A549 (cell line): Measurements from ENCODE around the gene SHC1. TPM values are rescaled to one million over a fixed set of nuclear protein-coding genes. Genes with fewer than 3 reads are reported as not detected.

Experiments used
- CBX8 ChIP-seq: fragments of 200-600 bp; sonication (generic); IDR thresholded peaks from 2 replicates; pipeline ENCODE4 v1.6.1; 2016
- CHD4 ChIP-seq: fragments of 200-600 bp; sonication (generic); IDR thresholded peaks from 2 replicates; pipeline ENCODE4 v1.6.1; 2016; ENCODE audit warnings: antibody characterized with exemption, mild to moderate bottlenecking, borderline replicate concordance
- E2F6 ChIP-seq: IDR thresholded peaks from 2 replicates; pipeline ENCODE4 v1.6.1; 2012; ENCODE audit warnings: low read depth, borderline replicate concordance
- EHMT2 ChIP-seq: fragments of 200-600 bp; sonication (generic); IDR thresholded peaks from 2 replicates; pipeline ENCODE4 v1.6.1; 2016; ENCODE audit warnings: antibody characterized with exemption, low read depth, mild to moderate bottlenecking, moderate library complexity
- EP300 ChIP-seq, 2 experiments: fragments of >200 bp; sonication (Bioruptor Twin); formaldehyde crosslinking; IDR thresholded peaks; 2 replicates in 1 of 2; 3 replicates in 1 of 2; pipeline ENCODE4 v1.6.1; 2016 to 2017
- ESRRA ChIP-seq: fragments of 150-350 bp; IDR thresholded peaks from 2 replicates; pipeline ENCODE4 v1.6.1; 2014; ENCODE audit warnings: mild to moderate bottlenecking, low read length, borderline replicate concordance
- FOSB ChIP-seq: fragments of 250-450 bp; sonication (Bioruptor Pico); IDR thresholded peaks from 2 replicates; pipeline ENCODE4 v1.5.0; 2020; ENCODE audit warnings: mild to moderate bottlenecking, moderate library complexity
- FOSL2 ChIP-seq, 2 experiments: fragments of 450-650 bp in 1 of 2; fragments of >200 bp in 1 of 2; sonication (Bioruptor Twin) in 1 of 2; formaldehyde crosslinking; IDR thresholded peaks; 2 replicates each; pipeline versions ENCODE4 v1.5.0 to v1.6.1; 2016 to 2020; ENCODE audit warnings: mild to moderate bottlenecking in 1 of 2, moderate library complexity in 1 of 2
- HEYL ChIP-seq: fragments of 250-450 bp; sonication (Bioruptor Pico); IDR thresholded peaks from 2 replicates; pipeline ENCODE4 v1.8.0; 2021; ENCODE audit warnings: mild to moderate bottlenecking, moderate library complexity
- HOXB5 ChIP-seq: fragments of 250-450 bp; sonication (Bioruptor Pico); IDR thresholded peaks from 2 replicates; pipeline ENCODE4 v1.5.0; 2020; ENCODE audit warnings: mild to moderate bottlenecking, moderate library complexity
- JUNB ChIP-seq: fragments of >200 bp; sonication (Bioruptor Twin); formaldehyde crosslinking; IDR thresholded peaks from 2 replicates; pipeline ENCODE4 v1.6.1; 2016
- MAFK ChIP-seq: fragments of 450-650 bp; IDR thresholded peaks from 2 replicates; pipeline ENCODE4 v1.6.1; 2014; ENCODE audit not compliant: partially characterized antibody
- MYC ChIP-seq: IDR thresholded peaks from 2 replicates; pipeline ENCODE4 v1.6.1; 2012; ENCODE audit warnings: mild to moderate bottlenecking, inconsistent platforms, low read length, improper control_type of control experiment, borderline replicate concordance
- PHF8 ChIP-seq: fragments of 200-600 bp; sonication (generic); IDR thresholded peaks from 2 replicates; pipeline ENCODE4 v1.6.1; 2016; ENCODE audit warnings: low read depth, mild to moderate bottlenecking, antibody characterized with exemption, moderate library complexity, borderline replicate concordance
- POLR2A ChIP-seq: IDR thresholded peaks from 2 replicates; pipeline ENCODE4 v1.6.1; 2012; ENCODE audit warnings: mild to moderate bottlenecking, low read length
- POLR2AphosphoS2 ChIP-seq: conservative IDR thresholded peaks from 2 replicates; pipeline ENCODE4 v1.6.1; 2012; ENCODE audit warnings: low read length, improper control_type of control experiment, inconsistent platforms
- RAD21 ChIP-seq, 2 experiments: fragments of >200 bp in 1 of 2; sonication (Bioruptor Twin) in 1 of 2; formaldehyde crosslinking in 1 of 2; IDR thresholded peaks in 1 of 2; conservative IDR thresholded peaks in 1 of 2; 2 replicates in 1 of 2; 3 replicates in 1 of 2; pipeline ENCODE4 v1.6.1; 2012 to 2018; ENCODE audit warnings: inconsistent platforms in 1 of 2
- RNF2 ChIP-seq: fragments of 200-600 bp; sonication (generic); IDR thresholded peaks from 2 replicates; pipeline ENCODE4 v1.6.1; 2016; ENCODE audit warnings: low read depth, mild to moderate bottlenecking, antibody characterized with exemption, moderate library complexity, borderline replicate concordance
- SMC3 ChIP-seq: fragments of >200 bp; sonication (Bioruptor Twin); formaldehyde crosslinking; IDR thresholded peaks from 3 replicates; pipeline ENCODE4 v1.6.1; 2018; ENCODE audit warnings: inconsistent platforms
- TFCP2L1 ChIP-seq: fragments of 250-450 bp; sonication (Bioruptor Pico); IDR thresholded peaks from 2 replicates; pipeline ENCODE4 v1.5.0; 2021; ENCODE audit warnings: mild to moderate bottlenecking
- TP53 ChIP-seq: fragments of 250-450 bp; sonication (Bioruptor Pico); IDR thresholded peaks from 2 replicates; pipeline ENCODE4 v1.5.0; 2021; ENCODE audit warnings: mild to moderate bottlenecking, moderate library complexity
- USF2 ChIP-seq: fragments of 450-650 bp; IDR thresholded peaks from 2 replicates; pipeline ENCODE4 v1.6.1; 2014; ENCODE audit warnings: antibody characterized with exemption
- ZC3H11A ChIP-seq: fragments of 450-650 bp; IDR thresholded peaks from 2 replicates; pipeline ENCODE4 v1.6.1; 2014; ENCODE audit warnings: antibody characterized with exemption, mild to moderate bottlenecking
- ZFP36 ChIP-seq: fragments of 450-650 bp; IDR thresholded peaks from 2 replicates; pipeline ENCODE4 v1.6.1; 2014; ENCODE audit warnings: borderline replicate concordance; ENCODE audit not compliant: partially characterized antibody
- polyA plus RNA-seq, 4 experiments: library from polyadenylated mRNA; depleted of rRNA in 3 of 4; stranded (reverse); fragments of >200 nt; fragmentation: RNase III in 1 of 4; extraction: RNeasy Plus Mini Kit Qiagen cat#74134 plus additional on column Dnase treatment in 1 of 4; gene quantifications; 2 replicates in 3 of 4; 3 replicates in 1 of 4; pipeline ENCODE4 v1.2.3, GENCODE V29; 2011 to 2017
- TF ChIP-seq, protein P1 (sequence below): IDR thresholded peaks from 2 replicates; pipeline ENCODE4 v1.6.1; 2012
- TF ChIP-seq, protein P2 (sequence below): fragments of 250-450 bp; sonication (Bioruptor Pico); IDR thresholded peaks from 2 replicates; pipeline ENCODE4 v1.5.0; 2020; ENCODE audit warnings: low read depth, mild to moderate bottlenecking, moderate library complexity
- TF ChIP-seq, protein P3 (sequence below): IDR thresholded peaks from 2 replicates; pipeline ENCODE4 v1.6.1; 2012

SHC1 gene
- polyA plus RNA-seq, 2 of the 4 experiments (the other 2 are of a cell fraction), result 118 to 174 TPM

DNA sequence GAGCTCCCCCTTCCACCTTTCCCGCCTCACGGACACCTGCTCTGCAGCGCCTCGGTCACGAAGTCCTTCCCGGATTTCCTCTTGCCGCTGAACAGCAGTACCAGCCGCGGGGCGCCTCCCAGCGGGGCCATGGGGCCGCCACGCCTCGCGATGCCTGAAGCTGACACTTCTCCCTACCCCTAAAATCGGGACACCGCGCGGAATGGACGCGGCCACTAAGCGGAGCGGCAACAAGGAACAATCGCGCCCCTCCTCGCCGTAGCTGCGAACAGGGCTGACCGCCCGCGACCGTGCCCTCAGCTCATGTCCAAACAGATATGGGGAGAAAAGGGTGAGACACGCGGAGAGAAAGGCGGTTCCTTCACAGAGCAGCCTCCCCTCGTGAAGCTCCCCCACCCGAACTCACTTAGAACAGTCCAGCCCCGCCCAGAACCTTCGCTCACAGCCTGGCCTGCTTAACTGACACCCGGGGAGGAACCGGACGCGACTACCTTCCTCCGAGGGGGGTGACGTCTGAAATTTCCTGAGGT lies 33.9 kb downstream of the SHC1 start, which contains the start of gene PMVK (continued):
- TF ChIP-seq RAD21 (conservative IDR thresholded peaks at IDR 0.05 in 1 of 2, IDR thresholded peaks at IDR 0.05 in 1 of 2), result peak in 1 of 2 experiments; percentile 32; a peak in 3 of 5 replicates
- TF ChIP-seq USF2, result no peak
- TF ChIP-seq, protein P1, sequence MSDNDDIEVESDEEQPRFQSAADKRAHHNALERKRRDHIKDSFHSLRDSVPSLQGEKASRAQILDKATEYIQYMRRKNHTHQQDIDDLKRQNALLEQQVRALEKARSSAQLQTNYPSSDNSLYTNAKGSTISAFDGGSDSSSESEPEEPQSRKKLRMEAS, result peak; percentile 99
- TF ChIP-seq MYC, result peak; percentile 39; the same call in 1 of the 2 replicates
- no peak for TF ChIP-seq ESRRA
- no peak for TF ChIP-seq CBX8
- peak; percentile 77; the same call in 1 of the 2 replicates for TF ChIP-seq PHF8
- TF ChIP-seq POLR2A, result peak; percentile 80
- TF ChIP-seq CHD4, result no peak
- peak; percentile 100 for TF ChIP-seq E2F6
- no peak for TF ChIP-seq JUNB
- TF ChIP-seq MAFK, result no peak
- TF ChIP-seq RNF2, result no peak
- TF ChIP-seq POLR2AphosphoS2, result no peak
- no peak for TF ChIP-seq TP53 (CRISPR knock-in tag)
- TF ChIP-seq EHMT2, result no peak
- TF ChIP-seq SMC3, result no peak
- no peak for TF ChIP-seq FOSL2 (IDR thresholded peaks at IDR 0.05)
- 0 out of 2 replicates have a peak, but pooled peaks have one; percentile 3 for TF ChIP-seq FOSL2 (CRISPR knock-in tag; IDR thresholded peaks at IDR 0.05)
- TF ChIP-seq ZFP36, result no peak
- TF ChIP-seq, protein P2, sequence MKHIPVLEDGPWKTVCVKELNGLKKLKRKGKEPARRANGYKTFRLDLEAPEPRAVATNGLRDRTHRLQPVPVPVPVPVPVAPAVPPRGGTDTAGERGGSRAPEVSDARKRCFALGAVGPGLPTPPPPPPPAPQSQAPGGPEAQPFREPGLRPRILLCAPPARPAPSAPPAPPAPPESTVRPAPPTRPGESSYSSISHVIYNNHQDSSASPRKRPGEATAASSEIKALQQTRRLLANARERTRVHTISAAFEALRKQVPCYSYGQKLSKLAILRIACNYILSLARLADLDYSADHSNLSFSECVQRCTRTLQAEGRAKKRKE (CRISPR knock-in tag), result peak; percentile 91
- TF ChIP-seq FOSB, result peak; percentile 87
- TF ChIP-seq HEYL (CRISPR knock-in tag), result no peak
- TF ChIP-seq ZC3H11A, result no peak
- TF ChIP-seq, protein P3, sequence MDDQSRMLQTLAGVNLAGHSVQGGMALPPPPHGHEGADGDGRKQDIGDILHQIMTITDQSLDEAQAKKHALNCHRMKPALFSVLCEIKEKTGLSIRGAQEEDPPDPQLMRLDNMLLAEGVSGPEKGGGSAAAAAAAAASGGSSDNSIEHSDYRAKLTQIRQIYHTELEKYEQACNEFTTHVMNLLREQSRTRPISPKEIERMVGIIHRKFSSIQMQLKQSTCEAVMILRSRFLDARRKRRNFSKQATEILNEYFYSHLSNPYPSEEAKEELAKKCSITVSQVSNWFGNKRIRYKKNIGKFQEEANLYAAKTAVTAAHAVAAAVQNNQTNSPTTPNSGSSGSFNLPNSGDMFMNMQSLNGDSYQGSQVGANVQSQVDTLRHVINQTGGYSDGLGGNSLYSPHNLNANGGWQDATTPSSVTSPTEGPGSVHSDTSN, result 0 out of 2 replicates have a peak, but pooled peaks have one; percentile 21
- TF ChIP-seq TFCP2L1 (CRISPR knock-in tag), result peak; percentile 69; the same call in 1 of the 2 replicates
- TF ChIP-seq HOXB5 (CRISPR knock-in tag), result 0 out of 2 replicates have a peak, but pooled peaks have one; percentile 14
- TF ChIP-seq EP300 (IDR thresholded peaks at IDR 0.05), result no peak
